ENCODE measurements around the gene GCM1.

Gene GCM1

GRCh38 chr6:53095716-53096115 lies 52.9 kb downstream of the GCM1 start:
- no peak for DNase-seq (ENCODE audit: low read depth)
- no peak for TF ChIP-seq CTCF (conservative IDR thresholded peaks at IDR 0.05; ENCODE audit: low read depth, low read length)
- no peak overlapping the region for H3K4me3 ChIP-seq (ENCODE audit: low read depth, low read length)

GRCh38 chr6:53095270-53095669 lies 53.4 kb downstream of the GCM1 start:
- TF ChIP-seq CTCF (conservative IDR thresholded peaks at IDR 0.05; ENCODE audit: low read depth, low read length): no peak
- no peak for DNase-seq (ENCODE audit: low read depth)
- H3K4me3 ChIP-seq (ENCODE audit: low read depth, low read length): no peak overlapping the region

GRCh38 chr6:53090576-53090975 lies 58.1 kb downstream of the GCM1 start:
- no peak for DNase-seq (ENCODE audit: low read depth)
- no peak for TF ChIP-seq CTCF (conservative IDR thresholded peaks at IDR 0.05; ENCODE audit: low read depth, low read length)
- H3K4me3 ChIP-seq (ENCODE audit: low read depth, low read length): no peak overlapping the region

GRCh38 chr6:53089948-53090347 lies 58.7 kb downstream of the GCM1 start:
- no peak for DNase-seq (ENCODE audit: low read depth)
- no peak overlapping the region for H3K4me3 ChIP-seq (ENCODE audit: low read depth, low read length)
- no peak for TF ChIP-seq CTCF (conservative IDR thresholded peaks at IDR 0.05; ENCODE audit: low read depth, low read length)

- no peak for TF ChIP-seq CTCF (conservative IDR thresholded peaks at IDR 0.05; ENCODE audit: low read depth, low read length)
- no peak overlapping the region for H3K4me3 ChIP-seq (ENCODE audit: low read depth, low read length)
- DNase-seq (ENCODE audit: low read depth): no peak
Measured at GRCh38 chr6:53086302-53086701, 62.3 kb downstream of the GCM1 start.

GRCh38 chr6:53080813-53081212 lies 67.8 kb downstream of the GCM1 start:
- DNase-seq (ENCODE audit: low read depth): no peak
- H3K4me3 ChIP-seq (ENCODE audit: low read depth, low read length): no peak overlapping the region
- TF ChIP-seq CTCF (conservative IDR thresholded peaks at IDR 0.05; ENCODE audit: low read depth, low read length): no peak

All from choroid plexus epithelial cell (primary cell).